Germinal center (tissue), 1 donor: ENCODE measurements around the gene CALML5.

Experiments used
- DNase-seq: peaks from one replicate; pipeline ENCODE4 v3.0.0; 2012; ENCODE audit warnings: mixed read lengths, low spot score

Gene CALML5

DNA sequence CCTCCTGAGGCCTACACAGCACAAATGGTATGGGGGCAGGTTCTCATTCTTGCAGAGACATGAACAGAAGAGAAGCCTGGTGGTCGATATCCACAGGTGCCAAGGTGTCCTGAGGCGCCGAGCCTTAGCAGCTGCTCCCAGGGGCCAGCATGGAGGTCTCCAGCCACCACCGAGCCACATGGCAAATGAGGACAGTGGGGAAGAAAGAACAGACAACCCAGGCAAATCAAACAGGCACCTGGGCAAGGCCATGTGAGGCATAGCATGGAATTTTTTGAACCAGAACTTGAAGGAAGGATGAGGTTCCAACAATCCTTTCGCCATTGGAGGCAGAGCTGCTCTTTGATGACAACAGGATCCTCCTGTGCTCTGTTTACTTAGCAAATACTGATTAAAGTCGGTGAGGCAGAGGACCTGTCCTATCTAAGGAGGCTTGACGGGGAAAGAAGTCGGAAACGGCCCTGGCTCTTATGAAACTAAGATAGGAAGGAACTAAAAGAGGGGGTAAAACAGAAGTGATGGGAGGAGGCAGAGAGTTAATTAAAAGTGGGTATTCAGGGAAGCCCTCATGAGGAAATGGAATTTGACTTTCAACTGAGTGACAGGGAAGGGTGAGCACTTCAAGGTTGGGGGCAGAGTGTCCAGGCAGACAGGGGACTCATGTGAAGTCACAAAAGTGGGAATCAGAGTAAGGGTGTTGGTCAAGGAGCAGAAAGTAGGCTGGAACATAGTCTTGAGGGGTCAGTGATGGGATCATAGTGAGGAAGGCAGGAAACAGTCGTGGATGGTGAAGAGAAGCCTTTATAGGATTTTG is 16.8 kb upstream of the CALML5 start:
- DNase-seq = no peak

DNA sequence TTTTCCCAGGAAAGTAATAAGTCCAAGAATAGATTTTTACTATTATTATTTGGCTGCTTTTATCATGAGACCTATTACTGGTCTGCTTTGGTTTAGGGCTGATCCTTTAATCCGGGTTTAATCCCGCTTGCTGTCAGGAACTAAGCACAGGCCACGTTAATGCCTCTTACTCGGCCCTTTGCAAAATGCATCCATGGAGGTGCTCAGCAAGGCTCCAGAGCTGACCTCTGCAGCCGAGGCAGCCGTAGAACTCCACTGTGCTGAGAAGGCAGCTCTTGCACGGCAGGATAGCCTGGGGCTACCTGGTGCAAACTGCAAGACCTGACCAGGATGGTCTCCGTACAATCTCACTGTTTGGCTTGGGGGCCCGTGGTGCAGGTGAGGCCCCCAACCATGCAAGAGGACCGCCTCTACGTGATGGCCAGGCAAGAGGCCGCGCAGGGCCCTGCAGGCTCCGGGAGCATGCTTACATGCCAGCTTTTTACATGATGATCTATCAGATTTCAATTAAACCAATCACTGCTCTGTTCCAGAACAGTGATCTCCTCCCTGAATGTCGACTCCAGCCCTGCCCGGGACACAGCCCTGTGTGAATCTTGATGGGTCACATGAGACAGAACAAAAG is 15.0 kb upstream of the CALML5 start:
- no peak for DNase-seq

DNA sequence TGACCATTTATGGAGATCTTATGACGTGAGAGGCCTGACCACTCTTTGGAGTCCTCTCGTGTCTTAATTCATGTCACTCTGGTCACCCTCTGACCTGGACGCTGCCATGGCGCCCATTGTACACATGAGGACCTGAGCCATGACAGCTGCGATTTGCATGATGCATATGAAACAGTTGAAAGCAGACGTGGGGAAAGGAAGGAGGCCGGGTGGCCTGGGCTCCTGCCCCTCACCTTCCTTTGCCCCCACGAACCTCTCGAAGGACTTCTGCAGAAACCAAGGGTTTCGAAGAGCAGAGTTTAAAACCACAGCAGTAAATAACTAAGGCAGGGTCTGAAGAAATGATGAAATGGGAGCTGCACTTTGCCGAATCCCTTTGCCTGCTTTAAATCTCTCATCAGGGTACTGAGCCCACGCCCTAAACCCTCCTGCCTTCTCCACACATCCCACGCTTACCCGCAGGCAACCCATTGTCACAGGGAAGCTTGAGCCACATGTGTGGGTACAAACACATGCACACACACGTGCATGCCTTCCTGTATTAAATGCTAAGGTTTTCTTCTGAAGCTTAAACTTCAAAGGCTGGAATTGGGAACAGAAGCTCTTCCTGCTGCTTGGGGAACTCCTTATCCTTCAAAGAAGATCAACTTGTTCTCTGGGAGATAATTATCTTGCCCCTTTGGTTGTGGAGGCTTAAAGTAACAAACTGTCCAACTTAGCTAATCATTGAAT is 13.7 kb upstream of the CALML5 start:
- DNase-seq = no peak

DNA sequence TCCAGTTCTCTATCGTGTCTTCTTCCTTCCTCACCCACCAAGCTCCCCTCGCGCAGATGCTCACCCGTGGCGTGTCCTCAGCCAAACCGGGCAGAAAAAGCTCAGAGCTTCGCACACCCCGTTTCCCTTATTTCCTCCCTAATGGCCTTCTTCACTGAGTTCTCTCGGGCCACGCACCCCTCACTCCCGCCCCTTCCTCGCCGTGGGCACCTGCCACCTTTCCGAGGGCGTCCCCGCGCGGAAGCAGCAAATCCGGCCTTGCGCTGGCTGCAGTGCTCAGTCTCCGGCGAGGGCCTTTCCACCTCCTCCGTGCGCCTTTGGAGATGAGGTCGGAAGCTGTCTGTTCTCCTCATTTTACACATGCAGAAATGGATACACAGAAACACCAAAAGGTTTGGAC is 13.0 kb upstream of the CALML5 start:
- DNase-seq = no peak

DNA sequence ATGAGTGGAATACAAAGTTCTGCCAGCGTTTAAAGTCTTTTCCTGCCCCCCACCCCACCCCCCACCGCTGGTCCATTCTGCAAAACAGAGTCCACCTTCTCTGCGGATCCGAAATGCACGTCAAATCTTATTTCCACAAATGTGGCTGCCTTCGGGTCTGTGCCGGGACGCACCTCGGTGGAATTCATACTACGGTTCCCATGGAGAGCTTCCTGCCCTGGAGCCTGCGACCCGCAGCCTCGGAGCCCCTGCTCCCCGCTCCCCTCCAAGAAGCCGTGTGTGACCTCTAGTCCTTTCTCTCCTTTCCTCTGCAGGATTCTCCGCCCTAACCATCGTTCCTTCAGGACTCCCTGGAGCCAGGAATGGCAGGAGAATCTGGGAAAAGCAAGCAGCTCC is 12.5 kb upstream of the CALML5 start:
- no peak for DNase-seq

DNA sequence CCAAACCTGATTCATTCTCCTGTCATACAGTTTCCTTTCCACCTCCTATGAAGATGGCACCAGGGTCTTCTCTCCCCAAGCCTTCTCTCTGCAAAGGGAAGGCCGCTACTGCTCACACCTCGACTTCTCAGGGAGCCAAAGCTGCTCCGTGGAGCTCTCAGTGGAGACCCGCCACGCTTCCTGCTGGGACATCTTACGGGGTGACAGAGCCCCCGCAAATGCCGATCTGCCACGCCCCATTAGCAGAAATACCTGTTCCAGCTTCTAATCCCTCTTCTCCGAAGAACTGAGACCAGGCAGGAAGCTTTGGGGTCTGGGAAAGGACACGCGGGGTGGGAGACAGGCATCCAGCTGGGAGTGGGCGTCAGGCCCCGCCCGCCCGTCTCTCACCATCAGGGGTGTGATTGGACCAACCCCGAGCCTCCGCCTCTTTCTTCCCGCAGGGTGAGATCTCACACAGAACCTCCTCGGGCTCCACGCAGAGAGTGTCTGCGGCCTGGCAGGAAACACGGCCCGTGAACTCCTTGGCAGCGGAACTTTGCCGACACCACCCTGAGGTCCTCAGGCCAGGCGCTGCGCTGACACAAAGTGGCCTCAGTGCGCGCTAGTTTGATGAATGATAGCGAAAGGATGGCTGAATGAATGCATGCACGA is 12.0 kb upstream of the CALML5 start:
- no peak for DNase-seq

DNA sequence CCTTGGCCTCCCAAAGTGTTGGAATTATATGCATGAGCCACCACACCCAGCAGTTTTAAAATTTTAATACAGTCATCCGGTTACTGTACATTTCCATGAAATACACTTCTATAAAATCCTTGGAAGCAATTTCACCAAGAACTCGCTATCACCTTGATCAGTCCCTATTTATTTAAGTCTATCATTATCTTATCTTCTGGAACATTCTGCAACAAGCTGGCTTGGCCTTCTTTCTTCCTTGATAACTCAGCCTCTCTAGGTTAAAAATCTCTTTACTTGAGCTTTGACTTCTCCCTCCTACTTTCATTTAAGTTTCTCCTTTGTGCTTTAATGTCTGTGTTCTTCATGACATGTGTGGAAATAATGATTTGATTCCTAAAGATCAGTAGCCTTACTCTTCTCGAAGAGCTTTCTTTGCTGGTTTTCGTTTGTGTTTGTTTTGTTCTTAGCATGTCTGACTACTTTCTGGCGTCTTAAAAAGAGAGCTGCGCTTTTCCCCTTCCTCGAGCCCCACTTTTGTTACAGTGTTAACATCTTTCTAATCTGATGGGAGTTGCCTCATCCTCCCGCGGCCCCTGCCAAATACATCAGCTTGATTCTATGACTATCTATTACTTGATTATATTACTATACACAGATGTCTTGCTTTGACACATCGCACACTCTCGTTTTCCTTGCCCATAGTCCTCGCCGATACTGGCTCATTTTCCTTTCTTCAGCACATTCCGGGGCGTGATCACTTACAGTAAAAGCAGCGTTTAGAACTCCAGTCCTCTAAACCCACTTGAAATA is 11.1 kb upstream of the CALML5 start:
- DNase-seq = no peak

DNA sequence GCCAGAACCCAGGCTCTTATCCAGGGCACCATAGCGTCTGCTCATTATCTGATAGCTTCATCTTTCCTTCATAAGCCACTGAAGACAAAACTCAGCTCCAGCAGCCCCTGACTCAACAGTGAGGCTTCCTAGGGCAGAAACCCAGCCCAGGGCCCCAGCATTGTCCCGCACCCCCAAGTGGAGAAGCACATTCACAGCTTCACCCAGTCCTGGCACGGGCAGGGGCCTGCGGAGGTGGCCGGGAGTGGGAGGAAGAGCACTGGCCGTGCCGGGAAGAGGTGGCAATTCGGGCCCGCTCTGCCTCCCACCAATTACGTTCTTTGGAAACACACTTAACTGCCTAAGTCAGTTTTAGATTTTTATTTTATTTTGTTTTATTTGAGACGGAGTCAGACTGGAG is 10.3 kb upstream of the CALML5 start:
- DNase-seq = no peak

DNA sequence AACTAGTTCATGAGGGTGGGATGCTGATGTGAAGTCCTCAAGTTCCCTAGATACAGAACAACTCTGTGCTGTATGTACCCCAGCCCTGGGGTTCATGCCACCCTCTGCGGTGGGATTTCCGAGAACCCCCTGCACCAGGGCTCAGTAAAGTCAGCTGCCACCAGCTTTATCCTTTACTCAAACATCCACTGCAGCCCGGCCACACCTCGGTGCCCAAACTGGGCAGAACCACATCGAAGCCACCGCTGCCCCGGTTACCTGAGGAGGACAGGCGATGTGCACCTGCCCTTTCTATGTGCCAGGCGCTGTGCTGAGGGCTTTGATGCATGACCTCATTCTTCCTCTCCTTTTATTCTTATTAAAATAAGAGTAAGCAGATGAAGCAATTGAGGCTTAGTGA is 9.9 kb upstream of the CALML5 start:
- DNase-seq = no peak

DNA sequence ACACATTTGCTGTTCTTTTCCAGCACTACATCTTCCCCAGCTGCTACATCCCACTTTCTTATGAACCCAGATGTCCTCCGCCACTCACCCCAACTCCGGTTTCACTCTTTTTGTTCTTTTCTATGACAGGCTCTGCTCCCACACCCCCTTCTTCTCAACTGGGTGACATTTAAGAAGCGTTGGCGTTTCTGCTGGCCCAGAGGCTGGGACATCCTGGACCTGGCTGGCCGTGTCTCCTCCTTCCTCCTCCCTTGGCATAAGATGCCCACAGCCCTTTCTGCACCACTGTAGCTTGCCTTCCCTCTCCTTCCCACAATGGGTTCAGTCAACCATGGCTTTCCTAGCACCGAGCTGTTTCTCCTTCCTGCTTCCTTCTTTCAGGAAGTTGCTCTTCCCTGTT is 9.4 kb upstream of the CALML5 start:
- DNase-seq = no peak

DNA sequence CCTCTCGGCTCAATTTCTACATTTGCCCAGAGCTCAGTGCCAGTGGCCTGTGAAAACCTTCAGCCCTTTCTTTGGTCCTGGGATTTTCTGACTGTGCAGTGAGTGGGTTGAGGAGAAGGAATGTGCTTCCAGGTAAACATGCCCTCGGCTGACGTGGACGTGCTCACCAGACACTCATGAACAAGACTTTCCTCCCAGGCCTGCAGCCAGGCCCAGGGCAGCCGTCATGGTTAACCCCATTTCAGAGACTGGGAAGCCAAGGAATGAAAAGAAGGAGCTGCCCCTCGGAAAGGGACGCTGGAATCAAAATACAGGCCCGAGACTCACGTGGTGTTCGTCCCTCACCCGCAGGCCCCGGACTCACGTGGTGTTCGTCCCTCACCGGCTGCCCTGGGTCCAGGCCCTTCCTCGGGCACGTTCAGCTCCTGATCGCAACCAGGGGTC is 8.8 kb upstream of the CALML5 start:
- no peak for DNase-seq

DNA sequence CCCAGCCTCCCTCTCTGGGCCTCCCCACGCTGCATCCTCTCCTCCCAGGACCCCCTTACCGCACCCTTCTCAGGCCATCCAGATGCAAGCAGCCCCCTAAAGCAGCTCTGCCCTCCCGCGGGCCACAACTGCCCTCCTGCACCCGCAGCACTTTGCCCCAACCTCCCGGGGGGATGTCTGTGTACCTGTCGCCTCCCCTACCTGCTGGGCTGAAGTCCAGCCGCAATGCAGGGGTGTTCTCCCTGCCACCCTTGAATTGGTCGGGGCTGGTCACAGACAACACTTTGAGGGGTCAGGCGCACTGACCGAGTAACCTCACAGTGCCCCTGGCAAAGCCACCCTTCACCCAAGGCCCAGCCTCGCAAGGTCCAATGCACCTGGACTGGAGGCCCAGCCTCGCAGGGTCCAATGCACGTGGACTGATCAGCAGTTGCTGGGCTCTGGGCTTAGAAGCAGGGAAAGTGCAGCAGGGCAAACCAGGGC is 8.3 kb upstream of the CALML5 start:
- no peak for DNase-seq

DNA sequence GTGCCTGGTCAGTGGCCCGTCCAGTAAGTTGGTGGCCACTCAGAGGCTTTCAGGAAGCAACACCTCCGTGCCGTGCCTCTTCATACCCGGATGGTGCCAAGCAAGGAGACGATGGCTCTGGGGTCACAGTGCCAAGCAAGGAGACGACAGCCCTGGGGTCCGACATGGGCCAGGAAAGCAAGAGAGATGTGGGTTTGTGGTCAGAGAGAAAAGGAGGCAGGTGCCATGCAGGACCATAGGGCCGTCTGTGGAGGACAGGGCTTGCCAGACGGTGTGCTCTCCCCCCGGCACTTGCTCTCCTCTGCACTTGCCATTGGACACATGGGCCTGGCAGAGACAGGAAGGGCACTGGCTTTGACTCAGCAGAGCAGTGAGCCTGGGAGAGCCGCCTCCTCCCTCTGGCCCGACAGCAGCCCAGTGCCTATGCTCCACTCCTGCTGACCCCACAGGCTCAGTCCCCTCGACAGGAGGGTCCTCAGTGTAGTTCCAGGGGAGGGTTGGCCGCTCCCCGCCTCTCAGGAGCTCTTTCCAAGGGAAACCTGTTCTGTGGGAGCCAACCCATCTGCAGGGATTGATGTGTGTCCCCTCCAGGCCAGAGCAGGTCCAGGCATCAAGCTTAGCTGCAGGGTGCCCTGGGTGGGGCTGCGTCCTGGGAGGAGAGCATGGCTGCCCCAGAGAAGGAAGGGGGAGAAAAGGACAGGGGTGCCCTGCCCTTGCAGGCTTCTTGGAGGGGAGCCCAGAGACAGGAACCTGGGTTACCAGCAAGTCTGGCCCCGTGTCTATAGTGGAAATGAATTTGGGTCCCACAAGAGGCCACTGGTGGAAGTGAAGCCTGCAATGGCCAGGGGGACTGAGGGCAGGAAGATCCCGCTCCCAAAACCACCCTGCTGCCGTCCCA is 7.6 kb upstream of the CALML5 start:
- DNase-seq = no peak

DNA sequence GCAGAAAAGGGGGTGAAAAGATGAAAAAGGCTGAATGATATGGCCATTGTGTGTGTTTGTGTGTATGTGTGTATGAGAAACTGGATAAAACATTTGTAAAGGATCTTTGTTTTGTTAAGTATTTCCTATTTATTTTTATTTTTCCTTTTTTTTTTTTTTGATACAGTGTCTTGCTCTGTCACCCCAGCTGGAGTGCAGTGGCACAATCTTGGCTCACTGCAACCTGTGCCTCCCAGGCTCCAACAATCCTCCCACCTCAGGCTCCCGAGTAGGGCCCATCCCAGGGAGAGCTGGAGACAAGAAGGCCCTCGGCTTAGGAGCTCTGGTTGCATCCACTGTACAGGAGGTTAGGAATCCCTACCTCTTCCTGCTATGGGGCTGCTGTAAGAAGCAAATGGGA is 6.9 kb upstream of the CALML5 start:
- no peak for DNase-seq

DNA sequence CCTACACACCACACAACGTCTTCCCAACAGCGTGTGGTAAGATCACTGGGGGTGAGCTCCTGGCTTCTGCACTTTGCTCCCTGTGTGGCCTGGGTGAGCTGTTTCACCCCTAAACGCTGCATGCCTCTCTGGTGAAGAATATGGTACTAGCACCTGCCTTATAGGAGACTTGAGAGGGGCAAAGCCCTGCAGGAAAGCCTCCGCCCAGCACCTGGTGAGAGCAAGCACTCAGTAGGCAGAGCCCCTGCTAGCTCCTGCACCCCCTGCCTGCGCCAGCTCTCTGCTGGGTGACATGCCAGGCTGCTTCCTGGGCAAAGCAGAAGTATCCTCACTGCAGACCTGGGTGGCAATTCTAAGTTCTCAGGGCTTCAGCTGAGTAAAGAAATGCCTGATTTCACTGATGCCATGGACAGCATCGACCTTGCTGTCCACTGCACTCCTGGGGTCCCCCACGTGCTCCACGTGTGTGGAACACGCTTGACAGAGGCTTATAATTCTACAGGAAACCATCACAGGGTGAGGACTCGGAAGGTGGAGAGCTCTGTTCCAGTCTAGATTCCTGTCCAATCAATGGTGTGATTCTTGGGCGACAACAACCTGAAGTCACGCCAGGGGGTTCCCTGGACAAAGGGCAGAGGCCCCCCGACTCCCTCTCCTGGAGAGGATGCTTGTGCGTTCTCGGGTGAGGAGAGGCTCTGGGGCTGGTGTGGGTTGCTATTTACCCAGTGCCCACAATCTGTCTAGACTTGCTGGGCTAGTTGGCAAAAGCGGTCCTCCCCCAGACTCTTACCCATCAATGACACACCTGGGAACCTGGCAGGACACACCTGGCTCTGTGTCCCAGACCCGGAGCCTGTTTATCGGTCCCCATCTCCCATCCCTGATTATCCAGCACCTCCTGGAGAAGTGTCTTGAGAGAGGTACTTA is 5.0 kb upstream of the CALML5 start:
- no peak for DNase-seq

DNA sequence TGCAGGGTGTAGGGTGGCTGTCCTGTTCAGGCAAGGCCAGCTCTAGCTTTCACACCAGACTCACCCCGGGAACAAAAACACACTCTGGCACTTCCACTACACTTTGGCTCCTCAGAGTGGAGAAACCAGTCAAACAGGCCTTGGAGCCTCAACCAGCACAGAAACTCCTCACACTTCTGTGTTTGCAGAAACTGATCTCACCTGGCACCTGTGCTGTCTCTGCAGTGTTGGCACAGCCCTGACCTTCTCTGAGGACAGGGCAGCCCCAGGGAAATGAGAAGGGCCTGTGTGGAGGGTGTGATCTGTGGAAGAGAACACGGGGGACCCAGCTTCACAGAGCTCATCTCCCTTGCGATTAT is 4.1 kb upstream of the CALML5 start:
- no peak for DNase-seq

DNA sequence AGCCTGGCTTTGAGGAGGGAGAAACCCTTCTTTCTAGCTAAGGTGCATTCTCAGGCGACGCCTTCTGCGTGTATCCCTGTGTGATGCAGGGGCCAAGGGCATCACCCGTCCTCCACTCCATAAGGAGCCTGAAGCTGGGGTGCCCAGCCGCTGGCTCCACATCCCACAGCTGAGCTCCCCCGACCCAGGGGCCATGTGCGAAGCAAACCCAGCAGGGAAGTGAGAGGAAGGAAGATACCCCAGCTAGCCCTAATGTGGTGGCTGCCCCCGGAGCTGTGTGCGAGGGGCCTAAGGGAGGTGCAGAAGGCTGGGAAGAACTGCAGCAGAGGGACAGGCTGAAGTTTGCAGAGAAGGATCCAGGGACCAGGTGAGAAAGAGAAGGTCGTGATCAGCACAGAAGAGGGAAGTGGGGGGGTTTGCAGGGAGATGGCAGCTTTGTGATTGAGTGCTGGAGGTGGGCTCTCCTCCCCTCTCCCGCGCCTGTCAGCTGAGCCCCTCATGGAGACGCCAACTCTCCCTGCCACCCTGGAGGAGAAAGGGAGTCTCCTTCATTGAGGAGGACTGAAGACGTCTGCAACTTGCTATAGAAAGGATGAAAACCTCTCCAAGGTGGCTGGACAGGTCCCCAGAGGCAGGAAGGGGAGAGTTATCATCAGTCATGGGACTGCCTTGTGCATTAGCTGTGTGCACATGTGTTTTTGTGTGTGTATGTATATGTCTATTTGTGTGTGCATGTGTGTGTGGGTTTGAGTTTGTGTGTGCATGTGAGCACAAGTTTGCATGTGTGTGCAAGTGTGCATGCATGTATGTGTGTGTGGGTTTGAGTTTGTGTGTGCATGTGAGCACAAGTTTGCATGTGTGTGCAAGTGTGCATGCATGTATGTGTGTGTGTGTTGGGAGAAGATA is 3.5 kb upstream of the CALML5 start:
- no peak for DNase-seq

DNA sequence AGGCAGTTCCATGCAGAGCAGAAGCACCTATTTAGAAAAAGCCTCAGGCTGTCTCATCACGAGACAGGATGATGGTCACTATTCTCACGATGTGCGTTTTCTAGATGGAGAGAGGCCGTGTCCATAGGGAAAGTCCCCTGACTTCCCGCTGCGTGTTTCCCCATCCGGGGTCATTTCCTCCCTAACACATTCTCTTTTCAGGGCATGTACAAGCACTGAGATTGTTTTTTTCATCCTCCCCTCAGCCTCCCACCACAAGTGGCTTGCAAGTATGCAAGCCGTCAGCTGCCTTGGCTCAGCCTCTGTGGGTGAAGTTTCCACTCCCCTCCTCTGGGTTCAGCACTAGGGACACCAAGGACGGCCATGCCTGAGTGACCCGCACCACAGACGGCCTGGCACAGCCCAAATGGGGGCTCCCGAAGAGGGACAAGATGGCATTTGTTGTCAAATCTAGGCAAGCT is 2.7 kb upstream of the CALML5 start:
- DNase-seq = no peak
